AG20443 (cell line): ENCODE data around the gene ACTL7A.
A peak's percentile ranks its signal among the peaks of the same experiment; 100 is the strongest.

Source experiments
- DNase-seq: peaks from one replicate; pipeline ENCODE4 v3.0.0; 2012; ENCODE audit warnings: low spot score, mixed read lengths

ACTL7A gene

DNA sequence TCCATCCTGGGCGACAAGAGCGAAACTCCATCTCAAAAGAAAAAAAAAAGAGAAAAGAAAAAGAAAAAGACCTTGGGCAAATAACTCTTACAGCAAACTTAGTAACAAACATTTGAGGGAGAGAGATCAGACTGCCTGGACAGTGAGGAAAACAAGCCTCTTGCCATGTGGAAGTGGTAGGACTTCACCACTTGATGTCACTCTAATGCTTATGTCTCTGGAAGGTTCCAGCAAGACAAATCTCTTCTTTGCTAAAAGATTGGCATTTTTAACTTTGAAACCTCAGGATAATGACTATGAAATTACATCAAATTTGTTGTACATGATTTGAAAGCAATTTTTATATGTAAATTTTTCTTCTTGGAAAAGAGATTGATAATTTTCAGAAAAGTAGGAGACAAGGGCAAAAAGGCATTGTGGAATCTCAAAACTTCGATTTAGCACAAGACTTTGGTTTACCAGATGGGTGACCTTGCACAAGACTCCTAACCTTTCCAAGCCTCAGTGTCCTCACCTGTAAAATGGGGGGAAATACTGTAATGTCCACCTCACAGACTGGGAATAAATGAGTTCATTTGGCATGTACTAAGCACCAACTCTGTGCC, 11.7 kb upstream of the ACTL7A start:
- peak; percentile 36 for DNase-seq

DNA sequence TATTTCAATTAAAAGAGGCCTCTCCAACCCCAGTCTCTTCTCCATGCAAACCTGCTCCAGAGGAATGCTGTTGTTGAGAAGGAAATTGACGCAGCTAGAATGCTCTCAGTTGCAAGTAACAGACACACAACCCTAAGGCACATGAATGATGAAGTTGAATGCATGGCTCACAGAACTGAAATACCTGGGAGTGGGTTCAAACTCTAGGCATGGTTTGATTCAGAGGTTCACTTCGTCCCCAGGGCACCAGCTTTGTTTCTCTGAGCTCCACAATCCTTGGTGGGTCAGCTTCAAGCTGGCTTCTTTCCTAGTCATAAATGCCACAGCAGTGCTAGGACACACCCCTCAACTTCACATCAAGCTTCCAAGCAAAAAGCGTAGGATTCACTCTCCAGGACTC, 10.9 kb upstream of the ACTL7A start:
- DNase-seq = no peak

- DNase-seq = no peak
Measured at GRCh38 chr9:108852079-108852478, 10.0 kb upstream of the ACTL7A start.

- no peak for DNase-seq
Measured at GRCh38 chr9:108854094-108854493, 8.0 kb upstream of the ACTL7A start.

DNA sequence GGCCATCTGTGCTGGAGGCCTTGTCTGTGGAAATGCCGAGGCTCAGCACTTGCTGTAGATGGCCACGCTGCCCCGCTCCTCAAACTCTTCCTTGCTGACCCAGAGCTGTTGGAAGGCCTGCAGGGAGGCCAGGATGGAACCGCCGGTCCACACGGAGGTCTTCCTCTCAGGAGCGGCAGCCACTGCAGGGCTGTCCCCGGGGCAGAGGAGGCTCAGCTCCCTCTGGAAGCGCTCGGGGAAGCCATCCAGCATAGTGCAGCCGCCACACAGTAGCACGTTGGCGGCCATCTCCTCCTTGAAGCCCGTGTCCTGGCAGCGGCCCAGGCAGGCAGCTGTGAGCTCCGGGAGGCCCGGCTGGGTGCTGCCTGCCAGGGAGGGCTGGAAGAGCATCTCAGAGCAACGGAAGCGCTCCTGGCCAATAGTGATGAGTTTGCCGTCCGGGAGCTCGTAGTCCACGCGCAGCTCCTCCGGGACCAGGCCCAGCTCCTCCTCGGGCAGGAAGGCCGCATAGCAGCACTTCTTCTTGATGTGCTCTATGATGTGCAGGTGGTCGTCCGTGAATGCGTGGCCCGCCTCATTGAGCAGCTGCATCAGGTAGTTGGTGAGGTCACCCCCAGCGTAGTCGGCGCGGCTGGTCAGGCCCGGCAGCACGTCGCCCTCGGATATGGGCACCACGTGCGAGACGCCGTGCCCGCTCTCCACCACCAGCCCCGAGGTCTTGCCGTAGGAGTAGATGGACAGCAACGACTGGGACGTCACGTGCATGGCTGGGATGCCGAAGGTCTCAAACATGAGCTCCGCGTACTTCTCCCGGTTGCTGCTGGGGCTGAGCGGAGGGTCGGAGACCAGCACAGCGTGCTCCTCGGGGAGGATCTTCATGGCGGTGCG, 7.2 kb upstream of the ACTL7A start:
- no peak for DNase-seq

DNA sequence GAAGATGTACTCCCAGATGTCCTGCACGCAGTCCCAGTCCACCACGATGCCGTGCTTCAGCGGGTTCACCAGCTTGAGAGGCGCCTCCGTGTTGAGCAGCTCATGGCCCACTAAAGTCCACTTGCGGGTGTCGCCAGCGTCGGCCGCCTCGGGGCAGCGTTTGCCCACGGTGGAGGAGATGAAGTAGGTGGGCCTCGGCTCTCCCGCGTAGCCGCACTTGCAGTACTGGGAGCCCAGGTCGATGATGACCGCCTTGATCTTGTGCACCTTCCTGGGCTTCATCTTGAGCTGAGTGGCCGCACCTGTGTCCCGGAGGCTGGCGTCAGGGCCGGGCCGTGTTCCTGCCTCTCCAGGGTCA, 6.6 kb upstream of the ACTL7A start:
- no peak for DNase-seq

DNA sequence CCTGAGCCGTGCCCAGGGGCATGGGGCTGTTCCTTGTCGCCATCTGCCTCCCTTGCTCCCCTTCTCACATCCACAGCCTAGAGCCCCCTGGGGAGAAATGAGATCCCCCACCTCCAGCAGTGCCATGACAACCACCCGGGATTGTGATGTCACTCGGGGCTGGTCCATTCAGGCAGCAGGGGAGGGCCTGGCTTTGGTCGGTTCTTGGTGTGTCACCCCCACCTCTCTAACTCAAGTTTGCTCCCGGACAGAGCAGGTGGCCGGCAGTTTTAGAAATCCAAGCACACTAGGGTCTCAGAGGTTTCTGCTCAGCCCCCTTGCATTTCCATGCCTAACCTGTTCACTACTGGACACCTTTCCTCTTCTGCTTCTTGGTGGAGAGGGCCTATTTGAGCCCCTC, 6.2 kb upstream of the ACTL7A start, which contains the start of gene ACTL7B:
ACTL7B (minus strand) TSS at position 99 of the 400 bp plus-strand sequence; CDS start at position 43, 56 bp downstream.
- DNase-seq = no peak

- no peak for DNase-seq
Measured at GRCh38 chr9:108857572-108857971, 4.5 kb upstream of the ACTL7A start.

- DNase-seq = no peak
Measured at GRCh38 chr9:108859459-108860114, 2.5 kb upstream of the ACTL7A start.

GRCh38 chr9:108860354-108860753, 1.7 kb upstream of the ACTL7A start:
- no peak for DNase-seq

DNA sequence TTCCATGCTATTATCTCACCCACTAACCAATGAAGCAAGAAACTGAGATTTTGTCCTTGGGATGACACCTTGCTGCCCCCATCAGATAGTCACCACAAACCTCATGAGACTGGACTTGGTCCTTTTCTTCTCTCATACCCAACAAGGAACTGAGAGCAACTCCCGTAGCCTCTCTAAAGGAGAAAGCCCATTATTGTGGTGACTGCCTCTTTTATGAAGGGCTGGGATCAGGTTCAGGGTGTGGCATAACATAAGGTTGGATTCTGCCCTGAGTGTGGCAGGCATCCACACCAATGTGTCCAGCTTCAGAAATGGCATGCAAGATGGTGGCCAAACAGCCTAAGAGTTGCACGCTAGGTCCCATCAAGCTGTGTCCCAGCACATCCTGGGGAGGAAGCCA, 1.3 kb upstream of the ACTL7A start:
- no peak for DNase-seq

DNA sequence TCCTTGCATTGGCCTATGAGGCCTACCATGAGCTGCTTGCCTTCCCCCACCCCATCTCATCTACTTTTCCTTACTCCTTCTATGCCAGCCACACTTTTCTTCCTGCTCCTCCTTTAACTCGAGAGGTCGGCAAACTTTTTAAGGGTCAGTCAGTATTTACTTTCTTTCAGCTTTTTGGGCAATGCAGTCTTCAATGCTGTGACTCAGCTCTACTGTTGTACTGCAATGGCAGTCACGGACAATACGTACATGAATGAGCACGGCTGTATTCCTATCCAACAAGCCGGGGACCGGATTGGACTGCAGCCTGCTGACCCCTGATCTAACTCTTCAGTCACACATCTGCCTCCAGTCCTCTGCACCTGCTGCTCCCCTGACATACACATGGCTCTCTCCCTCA, 602 bp upstream of the ACTL7A start:
- no peak for DNase-seq

GRCh38 chr9:108863891-108864290, 1.8 kb downstream of the ACTL7A start:
- DNase-seq = no peak

GRCh38 chr9:108864446-108864845, 2.4 kb downstream of the ACTL7A start:
- DNase-seq = no peak

- DNase-seq = no peak
Measured at GRCh38 chr9:108865037-108865436, 3.0 kb downstream of the ACTL7A start.

GRCh38 chr9:108866001-108866420, 3.9 kb downstream of the ACTL7A start:
- no peak for DNase-seq

DNA sequence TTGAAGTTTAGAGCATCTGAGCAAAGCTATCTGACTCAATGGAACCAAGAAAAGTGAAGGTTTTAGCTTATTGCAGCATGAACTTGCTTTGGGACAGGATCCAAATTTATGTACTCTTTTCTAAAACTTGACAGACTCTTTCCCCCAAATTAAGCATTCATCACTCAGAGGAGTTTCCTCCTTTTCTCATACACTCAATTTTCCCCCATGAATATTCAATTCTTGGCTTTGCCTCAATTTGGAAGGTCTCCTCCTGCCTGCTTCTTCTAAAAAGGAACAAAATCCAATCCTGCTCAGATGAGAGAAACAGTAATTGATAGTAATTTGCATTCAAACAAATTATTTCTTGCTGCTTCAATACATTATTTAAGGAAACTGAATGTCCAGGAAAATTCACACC, 5.0 kb downstream of the ACTL7A start:
- no peak for DNase-seq

DNA sequence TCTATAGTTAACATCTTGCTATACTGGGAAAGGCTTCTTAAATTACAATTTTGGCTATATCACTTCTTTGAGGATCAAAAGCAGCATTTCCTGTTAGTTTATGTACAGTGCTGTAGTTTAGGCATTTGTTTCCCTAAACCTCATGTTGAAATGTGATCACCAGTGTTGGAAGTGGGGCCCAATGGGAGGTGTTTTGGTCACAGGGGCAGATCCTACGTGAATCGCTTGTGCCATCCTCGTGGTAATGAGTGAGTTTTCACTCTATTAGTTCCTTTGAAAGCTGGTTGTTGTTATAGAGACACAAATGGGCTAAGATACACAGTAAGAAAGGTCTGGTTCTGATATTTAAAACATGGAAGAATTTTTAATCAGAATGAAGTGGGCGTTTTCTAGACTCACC, 5.8 kb downstream of the ACTL7A start:
- no peak for DNase-seq

DNA sequence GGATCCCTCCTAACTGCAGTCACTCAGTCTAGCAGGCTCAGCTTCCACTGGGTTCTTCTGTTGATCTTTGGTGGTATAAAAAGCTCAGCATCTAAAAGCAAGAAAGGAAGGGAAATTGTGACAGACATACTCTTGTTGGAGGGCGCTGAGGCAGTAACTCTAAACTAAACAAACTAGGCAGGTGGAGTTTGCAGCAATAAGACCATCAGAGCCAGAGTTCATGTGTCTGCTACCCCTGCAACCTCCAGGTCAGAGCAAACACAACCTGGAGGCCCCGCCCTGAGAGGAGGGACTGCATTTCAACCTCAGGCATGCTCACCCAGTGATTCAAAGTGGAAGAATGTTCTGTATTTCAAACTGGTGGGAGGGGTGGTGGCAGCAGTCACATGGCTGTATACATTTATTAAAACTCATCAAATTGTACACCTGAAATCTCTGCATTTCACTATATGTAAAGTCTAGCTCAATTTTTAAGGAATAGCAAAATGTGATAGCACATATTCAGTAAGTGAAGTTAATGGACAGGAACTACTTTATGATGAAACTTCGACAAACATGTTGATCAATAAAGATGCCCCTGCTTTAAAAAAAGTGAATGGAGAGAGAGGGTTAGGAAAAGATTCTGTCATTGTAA, 7.1 kb downstream of the ACTL7A start:
- DNase-seq = peak; percentile 77

DNA sequence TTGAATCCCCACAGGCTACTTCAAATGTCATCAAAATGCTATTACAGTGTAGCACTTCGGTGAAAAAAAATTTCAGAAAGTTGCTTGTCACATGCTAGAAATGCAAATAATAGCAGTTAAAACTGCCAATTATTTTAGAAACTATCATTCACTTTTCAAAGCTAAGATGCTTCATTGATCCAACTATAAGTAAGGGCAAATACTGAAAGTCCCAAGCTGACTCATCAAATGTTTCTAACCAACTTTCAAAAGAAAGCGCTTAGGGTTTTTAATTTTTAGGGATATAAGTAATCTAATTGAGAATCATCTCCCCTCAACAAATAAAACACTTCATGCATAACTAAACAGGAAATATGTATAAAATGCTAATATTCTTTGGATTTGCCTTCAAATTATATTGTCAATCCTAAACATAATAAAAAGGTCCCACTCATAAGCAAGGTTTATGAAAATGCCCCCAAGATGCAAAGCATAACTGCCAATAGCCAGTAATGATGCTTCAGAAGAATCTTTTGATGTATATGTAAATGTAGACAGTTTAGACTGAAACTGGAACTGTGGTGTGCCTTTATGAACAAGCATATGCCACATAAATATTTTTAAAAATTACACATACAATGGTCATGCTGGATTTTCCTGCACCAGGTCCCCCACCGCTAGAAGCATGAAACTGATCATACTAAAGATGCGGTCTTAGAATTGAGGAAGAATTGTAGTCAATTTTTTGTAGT, 12.2 kb downstream of the ACTL7A start:
- DNase-seq = no peak

DNA sequence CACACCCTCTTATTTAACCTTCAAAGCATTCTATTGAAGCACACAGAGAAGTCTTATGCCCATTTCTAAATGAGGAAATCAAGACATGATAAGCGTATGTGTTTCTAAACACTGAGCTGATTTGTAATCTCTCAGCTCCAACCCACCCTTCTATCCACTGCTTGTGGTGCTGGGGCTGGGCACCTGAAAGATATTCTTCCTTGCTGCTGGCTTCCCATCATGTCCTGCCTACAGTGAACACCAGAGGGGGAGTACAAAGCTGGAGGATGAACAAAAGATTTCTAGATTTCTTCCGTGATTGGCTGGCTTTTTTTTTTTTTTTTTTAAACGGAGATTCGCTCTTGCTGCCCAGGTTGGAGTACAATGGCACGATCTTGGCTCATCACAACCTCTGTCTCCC, 14.4 kb downstream of the ACTL7A start:
- no peak for DNase-seq

- DNase-seq = no peak
Measured at GRCh38 chr9:108877524-108877923, 15.5 kb downstream of the ACTL7A start.
